Urothelium cell line (cell line): Measurements from ENCODE around the gene GLRX.
"Not testable (repeated sequence)": the region's sequence is repeated elsewhere in the genome, so short reads cannot be mapped to it uniquely, and the experiment has no call there.

Experiments used
- DNase-seq: peaks from one replicate; pipeline ENCODE4 v3.0.0; 2011; ENCODE audit warnings: low spot score, mixed read lengths
- FAIRE-seq: peaks from 2 replicates; lab custom pipeline; 2011; peaks lifted over from hg19 to GRCh38; lab: Jason Lieb, UNC

The GLRX gene

DNA sequence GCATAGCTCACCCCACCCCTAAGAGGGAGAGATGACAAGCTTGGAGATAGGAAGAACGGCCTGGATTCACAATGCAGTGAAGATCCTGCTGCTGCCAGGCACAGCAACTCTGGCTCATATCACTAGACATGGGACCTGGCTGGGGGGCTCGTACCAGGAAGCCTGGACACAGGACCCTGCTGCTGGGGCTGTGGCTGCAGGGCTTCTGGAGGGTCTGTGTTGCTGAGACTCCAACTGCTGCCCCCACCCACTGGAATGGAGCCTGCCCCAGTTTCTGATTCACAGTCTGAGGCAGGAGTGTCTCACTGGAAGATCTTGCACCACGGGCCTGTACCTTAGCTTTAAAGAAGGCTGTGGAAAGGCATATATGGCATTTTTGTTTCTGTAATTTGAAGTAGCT, 31.0 kb upstream of the GLRX start:
- FAIRE-seq (no peak), DNase-seq (no peak)

DNA sequence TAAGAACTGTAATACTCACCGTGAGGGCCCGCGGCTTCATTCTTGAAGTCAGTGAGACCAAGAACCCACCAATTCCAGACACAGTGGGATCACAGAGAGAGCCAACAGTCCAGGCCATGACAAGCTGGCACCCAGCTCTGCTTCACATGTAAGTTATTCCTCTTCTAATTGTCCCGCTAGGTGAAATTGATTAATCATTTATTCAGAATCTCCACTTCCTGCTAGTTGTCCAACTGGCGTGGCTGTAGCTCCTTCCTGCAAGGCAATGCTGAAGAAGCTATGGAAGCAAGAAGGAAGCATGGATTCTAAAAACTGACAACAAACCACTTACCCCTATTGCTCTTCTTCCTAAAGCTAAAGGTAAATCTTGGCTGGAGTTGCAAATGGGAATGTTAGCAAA, 30.0 kb upstream of the GLRX start:
- DNase-seq (no peak), FAIRE-seq (no peak)

DNA sequence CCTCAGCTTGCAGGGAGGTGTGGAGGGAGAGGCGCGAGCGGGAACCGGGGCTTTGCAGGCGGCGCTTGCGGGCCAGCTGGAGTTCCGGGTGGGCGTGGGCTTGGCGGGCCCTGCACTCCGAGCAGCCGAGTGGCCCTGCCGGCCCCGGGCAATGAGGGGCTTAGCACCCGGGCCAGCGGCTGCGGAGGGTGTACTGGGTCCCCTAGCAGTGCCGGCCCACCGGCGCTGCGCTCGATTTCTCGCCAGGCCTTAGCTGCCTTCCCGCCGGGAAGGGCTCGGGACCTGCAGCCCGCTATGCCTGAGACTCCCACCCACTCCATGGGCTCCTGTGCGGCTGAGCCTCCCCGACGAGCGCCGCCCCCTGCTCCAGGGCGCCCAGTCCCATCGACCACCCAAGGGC, 28.6 kb upstream of the GLRX start:
- not testable (repeated sequence) for FAIRE-seq, DNase-seq

GRCh38 chr5:95850391-95850894, 27.9 kb upstream of the GLRX start:
- DNase-seq, result no peak
- FAIRE-seq, result no peak

GRCh38 chr5:95848701-95849100, 26.2 kb upstream of the GLRX start:
- FAIRE-seq, result no peak
- no peak for DNase-seq

DNA sequence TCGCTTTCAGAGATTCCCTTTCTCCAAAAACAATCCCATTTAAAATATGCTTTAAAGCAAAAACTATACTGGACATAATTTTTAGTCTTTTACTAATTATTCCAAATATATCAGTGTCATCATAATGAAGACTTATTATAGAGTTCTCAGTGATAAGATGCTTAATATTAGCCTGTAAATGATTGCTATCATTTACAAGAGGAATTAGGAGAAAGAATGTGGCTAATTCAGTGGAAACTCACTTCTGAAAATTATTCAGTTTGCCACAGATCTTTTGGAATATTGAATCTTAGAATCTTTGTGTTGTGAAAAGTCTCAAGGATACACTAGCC, 24.7 kb upstream of the GLRX start:
- no peak for FAIRE-seq
- no peak for DNase-seq

GRCh38 chr5:95846554-95847260, 24.2 kb upstream of the GLRX start:
- DNase-seq (peak; percentile 66), FAIRE-seq (no peak)

- no peak for FAIRE-seq
- DNase-seq, result no peak
These were observed 22.9 kb upstream of the GLRX start for GRCh38 chr5:95845391-95845790.

- DNase-seq, result no peak
These were observed 21.3 kb upstream of the GLRX start for GRCh38 chr5:95843733-95844223.

DNA sequence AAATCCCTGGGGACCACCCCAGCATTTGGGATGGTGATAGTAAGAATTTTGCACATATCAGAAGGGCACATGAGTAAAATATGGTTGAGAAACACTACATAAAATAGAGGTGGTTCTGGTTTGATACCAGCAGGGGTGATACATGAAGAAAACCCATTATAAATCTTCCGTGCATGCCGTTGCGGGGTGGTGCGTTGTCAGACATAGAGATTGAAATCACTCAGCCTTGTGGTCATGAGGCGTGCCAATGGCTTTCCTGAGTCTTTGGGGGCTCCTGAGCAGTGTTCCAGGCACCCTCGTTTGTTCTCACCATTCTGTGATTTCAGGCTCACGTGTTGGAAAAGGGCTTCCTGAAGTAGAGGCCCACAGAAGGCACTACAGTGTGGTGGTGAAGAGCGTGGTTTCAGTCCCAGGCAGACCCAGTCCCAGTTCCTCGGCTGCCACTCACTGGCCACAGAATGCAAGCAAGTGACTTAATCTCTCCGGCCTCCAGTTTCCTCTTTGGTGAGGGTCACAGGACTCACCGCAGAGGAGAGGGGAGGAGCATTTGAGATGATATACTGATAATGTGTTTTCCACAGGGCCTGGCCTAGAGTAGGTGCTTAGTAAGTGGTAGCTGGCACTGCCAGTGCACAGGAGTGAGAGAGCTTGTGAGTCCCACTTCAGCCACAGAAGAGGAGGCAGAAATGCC, 20.5 kb upstream of the GLRX start:
- FAIRE-seq, result no peak
- peak; percentile 76 for DNase-seq

More at GRCh38 chr5:95843733-95844223, 21.3 kb upstream of the GLRX start:
- FAIRE-seq, result no peak

GRCh38 chr5:95841914-95842812, 19.6 kb upstream of the GLRX start:
- DNase-seq (no peak), FAIRE-seq (no peak)

- no peak for FAIRE-seq
- no peak for DNase-seq
These were observed 18.6 kb upstream of the GLRX start for GRCh38 chr5:95840956-95841705.

DNA sequence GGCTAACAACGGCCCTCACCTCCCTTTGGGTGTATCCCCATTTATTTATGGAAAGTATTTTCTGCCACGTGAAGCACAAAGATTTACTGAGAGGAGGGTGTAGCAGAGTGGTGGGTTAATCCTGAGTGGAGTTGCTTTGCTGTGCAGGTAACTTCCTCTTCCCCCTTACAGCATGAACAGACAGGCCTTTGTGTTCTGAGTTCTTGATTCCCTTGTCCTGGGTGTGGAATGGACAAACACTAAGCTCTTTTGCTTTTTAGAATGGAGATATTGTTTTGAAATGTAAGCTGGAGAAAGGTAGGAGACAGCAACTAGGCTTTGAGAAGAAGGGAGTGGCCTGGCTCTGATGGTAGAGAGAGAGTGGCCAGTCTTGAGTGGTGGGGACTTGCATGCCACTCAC, 17.1 kb upstream of the GLRX start:
- FAIRE-seq, result no peak
- DNase-seq, result no peak

GRCh38 chr5:95838556-95838955, 16.0 kb upstream of the GLRX start:
- FAIRE-seq (no peak), DNase-seq (no peak)

GRCh38 chr5:95838001-95838520, 15.5 kb upstream of the GLRX start:
- DNase-seq (no peak), FAIRE-seq (no peak)

- no peak for DNase-seq
- FAIRE-seq, result no peak
These were observed 15.0 kb upstream of the GLRX start for GRCh38 chr5:95837492-95837891.

GRCh38 chr5:95836971-95837370, 14.4 kb upstream of the GLRX start:
- not testable (repeated sequence) for FAIRE-seq, DNase-seq

DNA sequence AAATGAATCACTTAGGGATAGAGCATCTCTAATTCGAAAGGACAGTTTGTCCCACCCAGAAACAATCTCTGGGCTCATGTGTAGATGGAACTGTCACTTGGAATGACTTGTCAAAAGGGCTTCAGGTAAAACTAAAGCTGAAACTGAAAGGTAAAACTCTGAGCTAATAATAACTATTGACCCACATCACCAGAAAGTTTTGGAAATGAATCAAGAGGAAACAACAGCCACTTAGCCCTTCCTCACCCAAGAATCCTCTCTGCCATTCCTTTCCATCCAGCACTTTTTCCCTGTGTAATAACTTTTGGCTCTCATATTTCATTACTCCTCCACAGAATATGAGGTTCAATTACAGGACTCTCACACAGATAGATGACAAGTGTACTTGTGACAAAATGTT, 14.0 kb upstream of the GLRX start:
- FAIRE-seq (no peak), DNase-seq (no peak)

GRCh38 chr5:95835682-95836385, 13.3 kb upstream of the GLRX start:
- DNase-seq (no peak), FAIRE-seq (no peak)

DNA sequence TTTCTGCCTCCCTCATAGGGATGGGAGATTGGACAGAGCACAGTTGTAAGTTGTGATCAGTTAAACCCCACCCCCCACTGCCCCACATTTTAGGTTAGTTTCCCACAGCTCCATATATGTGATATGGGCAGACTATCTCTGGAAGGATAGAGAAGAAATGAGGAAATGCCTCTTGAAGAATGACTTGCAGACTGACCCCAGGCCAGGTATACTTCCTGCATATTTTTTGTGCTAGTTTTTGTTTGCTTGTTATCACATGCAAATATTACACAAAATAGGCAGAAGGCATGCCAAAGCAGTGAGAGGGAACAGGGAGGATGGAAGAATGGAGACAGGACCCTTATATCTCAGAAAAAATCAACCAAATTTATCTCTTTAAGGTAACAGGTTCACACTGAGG, 10.1 kb upstream of the GLRX start:
- DNase-seq (no peak), FAIRE-seq (no peak)
